Lung microvascular endothelial cell (primary cell): Measurements from ENCODE around the gene FAM193B. TPM values are rescaled to one million over a fixed set of nuclear protein-coding genes. Genes with fewer than 3 reads are reported as not detected.
"Not testable (repeated sequence)": the region's sequence is repeated elsewhere in the genome, so short reads cannot be mapped to it uniquely, and the experiment has no call there.

ENCODE experiments used
- DNase-seq, 2 donors: peaks; one replicate each; pipeline versions ENCODE4 v3.0.0 to v3.0.0-alpha.2; 2010; ENCODE audit warnings: low read depth in 2 of 2
- total RNA-seq: library from RNA; depleted of rRNA; stranded (reverse); fragments of >200 nt; gene quantifications from 2 replicates; pipeline ENCODE4 v1.2.1, GENCODE V29; 2014

The FAM193B gene
- total RNA-seq, 1 donor from 2014 or later: 16.3 TPM

GRCh38 chr5:177538876-177539275 lies 15.5 kb downstream of the FAM193B start:
- no peak for DNase-seq

- DNase-seq: peak; percentile 47 to 85
Measured at GRCh38 chr5:177537389-177538361, 16.7 kb downstream of the FAM193B start.

- DNase-seq: no peak
Measured at GRCh38 chr5:177536386-177536785, 18.0 kb downstream of the FAM193B start.

- DNase-seq: no peak
Measured at GRCh38 chr5:177535125-177535524, 19.2 kb downstream of the FAM193B start.

GRCh38 chr5:177534433-177534832 lies 19.9 kb downstream of the FAM193B start:
- not testable (repeated sequence) for DNase-seq

DNA sequence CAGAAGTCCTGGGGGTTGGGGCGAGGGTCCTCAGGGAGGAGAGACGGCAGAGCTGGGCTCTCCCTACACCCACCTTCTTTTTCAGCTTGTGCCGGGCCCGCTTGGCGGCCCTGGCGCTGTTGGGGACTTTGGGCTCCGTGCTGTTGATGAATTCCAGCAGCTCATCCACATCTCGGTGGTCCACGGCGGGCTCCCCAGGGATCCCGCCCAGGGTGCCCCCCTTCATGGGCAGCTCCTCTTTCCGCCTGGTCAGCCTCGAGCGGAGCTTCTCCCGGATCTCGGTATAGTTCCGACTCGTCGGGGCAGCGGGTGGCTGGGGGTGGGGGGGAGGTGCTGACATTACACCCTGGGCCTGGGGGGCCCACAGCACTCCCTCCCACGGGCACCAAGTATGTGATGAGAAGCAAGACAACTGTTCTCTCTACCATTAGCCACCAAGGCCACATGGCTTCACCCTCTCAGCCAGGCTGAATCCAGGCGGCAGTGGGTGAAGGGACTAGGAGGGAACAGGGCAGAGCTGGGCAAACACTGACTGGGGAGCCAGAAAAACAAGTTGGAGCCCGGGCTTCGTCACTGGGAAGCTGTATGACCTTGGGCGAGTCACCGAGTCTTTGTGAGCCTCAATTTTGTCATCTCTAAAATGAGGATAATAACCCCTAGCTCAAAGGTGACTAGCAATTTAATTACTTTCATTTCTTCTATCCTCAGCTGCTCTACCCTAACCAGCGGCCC lies 23.0 kb downstream of the FAM193B start:
- DNase-seq: no peak

DNA sequence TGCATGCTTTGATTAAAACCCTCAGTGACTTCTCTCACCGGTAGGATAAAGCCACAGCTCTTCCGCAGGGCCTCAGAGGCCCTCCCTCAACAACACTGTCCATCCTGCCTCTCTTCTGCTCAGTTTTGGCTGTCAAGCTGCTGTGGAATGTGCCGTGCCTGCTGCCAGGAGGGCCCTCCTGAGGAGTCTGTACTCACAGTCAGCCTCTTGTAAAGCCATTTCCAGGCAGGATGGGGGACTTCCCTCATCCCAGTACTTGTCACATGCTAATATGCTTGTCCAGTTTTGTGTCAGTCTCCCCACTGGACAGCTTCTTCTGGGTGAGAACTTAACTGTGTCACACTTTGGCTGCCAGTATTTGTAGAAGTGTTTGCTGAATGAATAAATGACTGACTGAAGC lies 23.7 kb downstream of the FAM193B start:
- DNase-seq: no peak

DNA sequence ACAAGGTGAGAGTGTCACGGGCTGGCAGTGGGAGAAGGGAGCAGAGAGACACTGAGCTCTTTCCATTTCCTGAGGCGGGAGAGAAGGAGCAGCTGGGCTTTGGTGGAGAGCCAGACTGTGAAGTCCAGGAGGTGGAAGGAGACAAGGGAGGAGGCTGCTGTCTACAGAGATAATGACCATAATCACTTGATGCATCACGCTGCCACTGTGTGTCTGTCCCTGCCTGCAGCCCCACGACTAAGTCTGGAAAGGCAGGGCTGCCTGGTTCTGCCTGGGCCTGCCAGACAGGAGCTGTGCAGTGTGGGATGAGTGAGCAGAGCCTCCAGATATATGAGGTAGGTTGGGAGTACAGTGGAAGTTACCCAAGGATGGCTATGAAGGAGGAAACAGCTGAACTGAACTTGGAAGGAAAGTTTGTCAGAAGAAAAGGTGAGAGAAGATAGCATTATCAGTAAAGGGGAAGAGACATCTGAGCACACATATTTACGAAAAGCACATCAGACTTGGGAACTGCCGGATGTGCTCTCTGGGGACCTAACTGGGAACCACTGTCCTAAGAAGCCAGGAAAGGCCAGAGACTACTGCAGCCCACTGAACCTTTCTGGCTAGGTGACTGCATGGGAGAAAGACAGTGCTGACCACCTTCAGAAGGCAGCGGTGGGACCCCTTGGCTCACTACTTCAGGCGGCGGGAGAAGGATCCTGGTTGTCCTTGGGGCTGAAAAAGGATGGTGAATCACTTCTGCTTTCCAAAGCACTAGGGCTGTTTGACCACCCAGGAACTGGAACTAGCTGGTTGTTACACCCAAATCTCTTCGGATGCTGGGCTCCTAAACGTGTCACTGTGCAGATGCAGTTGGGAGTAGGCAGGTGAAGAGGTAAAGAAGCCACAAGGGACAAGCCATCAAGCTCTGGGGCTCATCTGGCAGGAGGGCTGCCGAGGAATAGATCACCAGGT lies 24.8 kb downstream of the FAM193B start:
- no peak for DNase-seq

DNA sequence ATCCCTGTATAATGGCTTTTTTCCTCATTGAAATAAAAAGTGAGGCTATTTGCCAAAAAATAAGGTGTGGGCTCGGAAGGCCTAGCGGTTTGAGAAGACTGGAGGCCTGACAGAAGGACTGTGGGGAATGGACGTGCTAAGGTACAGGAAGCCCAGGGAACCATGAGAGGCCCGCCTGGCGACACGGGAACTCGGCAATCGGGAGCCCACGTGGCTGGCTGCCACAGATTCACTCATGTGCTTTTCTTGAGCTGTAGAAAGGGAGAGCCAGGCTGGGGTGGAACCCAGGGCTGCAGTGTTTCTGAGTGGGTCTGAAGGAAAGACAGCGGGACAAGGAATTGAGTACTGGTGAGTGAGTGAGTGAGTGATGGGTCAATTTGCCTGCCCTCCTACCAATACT lies 25.7 kb downstream of the FAM193B start:
- no peak for DNase-seq

- no peak for DNase-seq
Measured at GRCh38 chr5:177527595-177527994, 26.8 kb downstream of the FAM193B start.

GRCh38 chr5:177526791-177527190 lies 27.6 kb downstream of the FAM193B start:
- no peak for DNase-seq

GRCh38 chr5:177526191-177526590 lies 28.2 kb downstream of the FAM193B start:
- no peak for DNase-seq

DNA sequence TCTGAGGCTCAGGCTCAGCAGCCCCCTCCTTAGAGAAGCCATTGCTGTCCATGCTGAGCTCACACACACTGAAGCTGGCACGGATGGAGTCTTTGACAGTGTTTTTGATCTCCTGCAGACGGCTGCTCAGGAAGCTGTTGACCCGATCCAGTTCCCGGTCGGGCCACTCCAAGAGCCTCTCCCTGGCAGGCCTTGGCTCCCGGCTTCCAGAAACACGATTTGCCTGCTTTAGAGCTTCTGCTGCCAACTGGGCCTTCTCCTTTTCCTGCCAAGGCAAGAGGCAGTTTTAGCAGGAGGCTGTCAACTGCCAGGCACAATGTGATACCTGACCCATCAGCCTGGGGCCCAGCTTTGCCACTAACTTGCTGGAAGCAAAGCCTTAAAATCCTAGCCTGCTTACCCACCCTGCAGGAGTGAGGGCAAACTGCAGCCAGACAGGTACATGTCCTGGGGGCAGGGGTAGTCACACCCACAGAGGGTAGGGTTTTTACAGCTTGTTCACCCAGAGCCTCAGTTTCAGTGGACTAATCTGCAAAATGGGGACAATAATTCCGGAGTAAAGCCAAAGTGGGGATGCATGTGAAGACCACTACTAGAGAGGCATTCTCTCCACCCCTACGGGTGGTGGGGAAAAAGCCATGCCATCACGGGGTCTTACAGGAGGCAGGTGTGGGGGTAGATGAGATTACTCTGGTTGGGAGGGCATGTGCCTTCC lies 29.3 kb downstream of the FAM193B start:
- no peak for DNase-seq

DNA sequence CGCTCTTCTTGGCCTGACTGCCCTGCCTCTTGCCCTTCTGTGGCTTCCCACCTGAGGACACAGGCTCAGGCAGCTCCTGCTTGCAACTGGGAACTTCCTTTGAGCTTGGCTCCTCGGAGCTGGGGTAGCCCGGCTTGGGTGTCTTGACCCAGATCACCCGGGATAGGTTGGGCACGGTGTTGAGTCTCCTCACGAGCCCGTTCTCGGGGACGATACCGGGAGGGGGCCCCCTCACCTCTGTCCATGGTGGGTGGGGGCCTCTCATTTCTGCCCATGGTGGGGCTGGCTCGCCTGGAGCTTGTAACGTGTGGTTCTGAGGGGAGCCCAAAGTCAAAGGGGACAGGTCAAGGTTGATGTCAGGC lies 29.8 kb downstream of the FAM193B start:
- no peak for DNase-seq

DNA sequence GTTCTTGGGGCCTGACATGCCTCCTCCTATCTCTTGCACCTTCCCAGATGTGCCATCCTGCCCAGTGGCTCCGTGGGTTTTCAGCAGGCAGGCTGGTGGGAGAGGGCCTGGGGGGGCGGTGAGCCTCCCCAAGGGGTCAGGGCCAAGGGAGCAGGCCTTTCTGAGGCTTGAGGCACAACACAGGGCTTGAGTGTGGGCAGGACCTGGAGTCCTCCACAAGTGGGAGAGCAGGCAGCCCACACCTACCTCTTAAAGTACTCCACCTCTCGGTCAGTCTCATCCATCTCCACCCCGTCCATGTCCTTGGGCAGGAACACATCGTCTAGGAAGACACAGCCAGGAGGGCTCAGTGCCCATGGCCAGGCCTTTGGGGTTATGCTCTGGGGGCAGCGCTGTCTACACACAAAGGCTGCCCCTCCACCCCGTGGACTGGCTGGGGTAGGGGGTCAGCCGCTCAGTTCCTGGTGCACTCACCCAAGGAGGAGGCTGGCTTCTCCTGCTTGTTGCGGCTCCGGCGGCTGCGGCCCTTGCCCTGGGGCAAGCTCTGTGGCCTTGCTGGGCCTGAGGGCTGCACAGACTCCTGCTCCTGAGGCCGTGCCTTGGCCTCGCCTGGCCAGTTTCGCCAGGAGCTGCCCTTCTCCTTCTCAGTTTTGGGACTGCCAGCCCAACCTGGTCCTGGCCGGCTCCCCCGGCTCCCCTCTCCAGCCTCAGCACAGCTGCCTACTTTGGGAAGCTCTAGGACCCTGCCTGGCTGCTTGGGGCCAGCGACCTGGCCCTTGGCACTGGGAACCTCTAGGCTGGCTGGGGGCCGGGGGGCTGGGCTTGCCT lies 30.4 kb downstream of the FAM193B start:
- DNase-seq: no peak

GRCh38 chr5:177520916-177521513 lies 33.3 kb downstream of the FAM193B start:
- peak in 1 of 2 donors; percentile 21 for DNase-seq

DNA sequence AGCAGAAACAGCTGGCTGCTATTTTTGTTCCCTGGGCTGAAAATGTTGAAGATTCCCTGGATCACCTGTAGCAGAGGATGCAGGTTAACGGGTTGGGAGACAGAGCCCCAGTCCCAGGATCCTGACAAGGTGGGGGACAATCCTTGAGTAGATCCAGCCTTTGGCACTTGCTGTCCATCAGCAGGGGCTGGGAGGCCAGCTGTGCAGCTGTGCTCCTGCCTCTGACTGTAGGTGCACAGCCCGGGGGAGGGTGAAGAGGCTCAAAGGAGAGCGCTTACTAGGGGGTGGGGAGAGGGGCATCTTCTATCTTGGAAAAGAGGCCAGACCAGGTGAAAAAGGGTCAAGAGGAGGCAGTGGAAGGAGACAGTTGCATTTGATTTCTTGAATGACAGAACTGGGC lies 34.1 kb downstream of the FAM193B start:
- no peak for DNase-seq

- DNase-seq: no peak
Measured at GRCh38 chr5:177519463-177520235, 34.7 kb downstream of the FAM193B start.
